K562 (cell line): ENCODE measurements around the gene RNASEH2A. TPM values are rescaled to one million over a fixed set of nuclear protein-coding genes. Genes with fewer than 3 reads are reported as not detected.
A peak's percentile ranks its signal among the peaks of the same experiment; 100 is the strongest.

Experiments
- BACH1 ChIP-seq: fragments of 200-800 bp; sonication (Bioruptor generic); IDR thresholded peaks from 2 replicates; pipeline ENCODE4 v1.6.1; 2016; ENCODE audit warnings: missing genetic modification characterization, missing compliant biosample characterization
- BRD4 ChIP-seq: fragments of 200-600 bp; sonication (generic); IDR thresholded peaks from 2 replicates; pipeline ENCODE4 v1.6.1; 2017; ENCODE audit warnings: inconsistent platforms
- CHD4 ChIP-seq: fragments of 200-600 bp; sonication (generic); IDR thresholded peaks from 3 replicates; pipeline ENCODE4 v1.6.1; 2012; ENCODE audit warnings: low read depth, mild to moderate bottlenecking, mixed read lengths, low read length, inconsistent platforms; ENCODE audit not compliant: insufficient read depth, insufficient replicate concordance, poor library complexity, severe bottlenecking
- FOXA1 ChIP-seq: fragments of 450-650 bp; IDR thresholded peaks from 2 replicates; pipeline ENCODE4 v1.6.1; 2016; ENCODE audit warnings: mild to moderate bottlenecking, borderline replicate concordance
- FOXJ2 ChIP-seq: fragments of 200-800 bp; sonication (Bioruptor generic); IDR thresholded peaks from 2 replicates; pipeline ENCODE4 v1.6.1; 2016; ENCODE audit warnings: missing genetic modification characterization, missing compliant biosample characterization
- GATAD2B ChIP-seq: fragments of 450-650 bp; IDR thresholded peaks from 2 replicates; pipeline ENCODE4 v1.6.1; 2017; ENCODE audit warnings: mild to moderate bottlenecking, borderline replicate concordance
- HDAC6 ChIP-seq: IDR thresholded peaks from 2 replicates; pipeline ENCODE4 v1.6.1; 2012; ENCODE audit warnings: low read depth, mild to moderate bottlenecking, control low read depth, inconsistent platforms, low read length, moderate library complexity
- NFIX ChIP-seq: fragments of 250-450 bp; sonication (Bioruptor Pico); IDR thresholded peaks from 2 replicates; pipeline ENCODE4 v1.4.0; 2020; ENCODE audit warnings: low read depth, mild to moderate bottlenecking, moderate library complexity
- NR2C1 ChIP-seq, 2 experiments: fragments of 450-650 bp; IDR thresholded peaks; 2 replicates each; pipeline ENCODE4 v1.6.1; 2017; ENCODE audit warnings: mild to moderate bottlenecking in 2 of 2, antibody characterized with exemption in 1 of 2, inconsistent platforms in 1 of 2, missing compliant biosample characterization in 1 of 2, missing genetic modification characterization in 1 of 2
- PCBP2 ChIP-seq: fragments of 200-400 bp; formaldehyde crosslinking; IDR thresholded peaks from 2 replicates; pipeline ENCODE4 v1.6.1; 2018; ENCODE audit warnings: low read length, low read depth, mild to moderate bottlenecking, moderate library complexity; ENCODE audit not compliant: poor library complexity, severe bottlenecking
- POU5F1 ChIP-seq: fragments of 150-350 bp; IDR thresholded peaks from 2 replicates; pipeline ENCODE4 v1.6.1; 2014; ENCODE audit warnings: borderline replicate concordance, low read length, low read depth, mild to moderate bottlenecking; ENCODE audit not compliant: partially characterized antibody
- SIN3B ChIP-seq: fragments of 450-650 bp; IDR thresholded peaks from 2 replicates; pipeline ENCODE4 v1.6.1; 2017; ENCODE audit warnings: low read depth, mild to moderate bottlenecking, moderate library complexity
- SMC3 ChIP-seq: conservative IDR thresholded peaks from 2 replicates; pipeline ENCODE4 v1.6.1; 2011; ENCODE audit warnings: low read depth, low read length, improper control_type of control experiment; ENCODE audit not compliant: insufficient read depth
- XRCC3 ChIP-seq: fragments of 450-650 bp; IDR thresholded peaks from 2 replicates; pipeline ENCODE4 v1.6.1; 2017; ENCODE audit warnings: mild to moderate bottlenecking, moderate library complexity
- ZC3H8 ChIP-seq: fragments of 450-650 bp; IDR thresholded peaks from 2 replicates; pipeline ENCODE4 v1.6.1; 2017
- polyA plus RNA-seq, 8 experiments: library from polyadenylated mRNA; depleted of rRNA in 4 of 8; stranded (reverse) in 5 of 8; unstranded in 3 of 8; fragments of >200 nt; fragmentation: Nextera tagmentation in 2 of 8; fragmentation: Illumina TruSeq in 1 of 8; extraction: Ambion mirVana in 2 of 8; extraction: Trizol in 1 of 8; gene quantifications; 2 replicates each; pipeline versions ENCODE4 v1.2.1 to v1.2.3, GENCODE V29; 2011 to 2014; ENCODE audit warnings: inconsistent platforms in 1 of 8, missing spikeins in 1 of 8
- total RNA-seq, 7 experiments: library from RNA; depleted of rRNA in 6 of 7; stranded (reverse); fragments of >200 nt in 6 of 7; fragmentation: Illumina TruSeq in 2 of 7; extraction: Trizol in 2 of 7; gene quantifications; 2 replicates each; pipeline versions ENCODE4 v1.2.1 to v1.2.3, GENCODE V29; 2011 to 2021; ENCODE audit warnings: low replicate concordance in 1 of 7
- TF ChIP-seq, protein P1 (sequence below), 2 experiments: IDR thresholded peaks; 2 replicates each; pipeline ENCODE4 v1.6.1; 2011; ENCODE audit warnings: borderline replicate concordance in 1 of 2, control low read depth in 1 of 2, low read depth in 1 of 2, low read length in 1 of 2, mild to moderate bottlenecking in 1 of 2, mixed read lengths in 1 of 2, moderate library complexity in 1 of 2; ENCODE audit not compliant: insufficient read depth in 1 of 2, insufficient read length in 1 of 2, poor library complexity in 1 of 2, severe bottlenecking in 1 of 2; ENCODE audit errors: extremely low read depth in 1 of 2
- TF ChIP-seq, protein P2 (sequence below): sonication (generic); formaldehyde crosslinking; IDR thresholded peaks from 2 replicates; pipeline ENCODE4 v1.9.0; 2022; ENCODE audit warnings: mild to moderate bottlenecking, missing genetic modification reagents
- TF ChIP-seq, protein P3 (sequence below): fragments of 150-350 bp; conservative IDR thresholded peaks from 2 replicates; pipeline ENCODE4 v1.6.1; 2014; ENCODE audit warnings: low read length
- TF ChIP-seq, protein P4 (sequence below): fragments of 250-450 bp; sonication (Bioruptor Pico); IDR thresholded peaks from 2 replicates; pipeline ENCODE4 v1.8.0; 2022; ENCODE audit warnings: inconsistent platforms, mild to moderate bottlenecking, moderate library complexity, borderline replicate concordance
- TF ChIP-seq, protein P5 (sequence below): fragments of 250-450 bp; sonication (Bioruptor Pico); IDR thresholded peaks from 2 replicates; pipeline ENCODE4 v1.8.0; 2021; ENCODE audit warnings: moderate library complexity, mild to moderate bottlenecking, inconsistent platforms

RNASEH2A gene
- total and polyA plus RNA-seq, 9 of the 15 experiments (the other 6 are each of a cell fraction or from before 2014, with no cell fraction given): 22.3 to 78.0 (median 61.7) TPM

DNA sequence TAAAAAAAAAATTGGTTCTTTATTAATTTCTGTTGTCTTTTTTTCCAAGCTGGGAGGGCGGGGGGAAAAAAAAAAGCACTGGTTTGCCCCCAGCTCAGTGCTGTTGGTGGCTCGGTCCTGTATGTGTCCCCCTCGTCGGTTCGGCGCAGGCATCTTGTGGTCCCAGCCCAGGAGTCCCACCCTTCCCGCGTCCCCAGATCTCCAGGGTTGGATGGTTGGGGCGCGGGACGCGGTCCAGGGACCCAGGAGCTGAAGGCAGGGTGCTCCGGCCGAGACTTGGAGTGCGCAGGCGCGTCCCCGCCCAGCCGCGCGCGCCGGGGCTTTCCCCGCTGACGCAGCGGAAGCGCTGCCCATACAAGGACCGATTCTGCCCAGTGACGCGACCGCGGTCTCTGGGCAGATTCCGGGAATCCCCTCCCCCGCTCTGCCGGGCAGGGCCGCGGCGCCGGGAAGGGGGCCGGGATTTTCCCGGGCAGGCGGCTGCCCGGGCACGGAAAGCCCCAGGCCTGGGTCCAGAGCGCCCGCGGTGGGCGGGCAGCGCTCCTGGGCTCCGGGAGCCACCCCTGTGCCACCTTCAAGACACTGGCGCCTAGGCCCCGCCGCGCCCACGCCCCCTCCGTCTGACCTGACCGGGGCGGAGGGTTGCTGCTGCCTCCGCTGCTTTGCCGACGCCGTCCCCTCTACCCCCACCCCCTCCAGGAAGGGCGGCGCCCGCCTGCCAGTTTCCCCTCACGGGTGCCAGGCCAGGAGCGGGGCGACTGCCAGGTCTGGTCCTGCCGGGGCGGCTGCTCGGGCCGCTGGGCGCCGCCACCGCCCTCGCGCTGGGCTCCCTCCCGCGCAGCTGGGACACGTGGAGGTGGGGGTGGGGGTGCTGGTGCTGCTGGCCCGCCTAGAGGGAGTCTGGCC, 12.8 kb upstream of the RNASEH2A start (continued):
- TF ChIP-seq FOXA1 (no peak), BRD4 (no peak), XRCC3 (no peak), NFIX (no peak), BACH1 (tag) (no peak), CHD4 (no peak), ZC3H8 (no peak), SIN3B (no peak), SMC3 (no peak), HDAC6 (no peak), GATAD2B (no peak), NR2C1 (IDR thresholded peaks at IDR 0.05) (no peak), NR2C1 (tag; IDR thresholded peaks at IDR 0.05) (no peak), PCBP2 (peak; percentile 79), POU5F1 (no peak), FOXJ2 (tag) (peak; percentile 64)
- TF ChIP-seq, protein P1, sequence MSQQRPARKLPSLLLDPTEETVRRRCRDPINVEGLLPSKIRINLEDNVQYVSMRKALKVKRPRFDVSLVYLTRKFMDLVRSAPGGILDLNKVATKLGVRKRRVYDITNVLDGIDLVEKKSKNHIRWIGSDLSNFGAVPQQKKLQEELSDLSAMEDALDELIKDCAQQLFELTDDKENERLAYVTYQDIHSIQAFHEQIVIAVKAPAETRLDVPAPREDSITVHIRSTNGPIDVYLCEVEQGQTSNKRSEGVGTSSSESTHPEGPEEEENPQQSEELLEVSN (IDR thresholded peaks at IDR 0.05; ENCODE audit: borderline replicate concordance in 1 of 2, extremely low read depth in 1 of 2, insufficient read depth in 1 of 2, insufficient read length in 1 of 2, low read depth in 1 of 2, low read length in 1 of 2, poor library complexity in 1 of 2, severe bottlenecking in 1 of 2): peak; percentile 92 to 99
- TF ChIP-seq, protein P2, sequence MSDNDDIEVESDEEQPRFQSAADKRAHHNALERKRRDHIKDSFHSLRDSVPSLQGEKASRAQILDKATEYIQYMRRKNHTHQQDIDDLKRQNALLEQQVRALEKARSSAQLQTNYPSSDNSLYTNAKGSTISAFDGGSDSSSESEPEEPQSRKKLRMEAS: peak; percentile 74
- TF ChIP-seq, protein P3, sequence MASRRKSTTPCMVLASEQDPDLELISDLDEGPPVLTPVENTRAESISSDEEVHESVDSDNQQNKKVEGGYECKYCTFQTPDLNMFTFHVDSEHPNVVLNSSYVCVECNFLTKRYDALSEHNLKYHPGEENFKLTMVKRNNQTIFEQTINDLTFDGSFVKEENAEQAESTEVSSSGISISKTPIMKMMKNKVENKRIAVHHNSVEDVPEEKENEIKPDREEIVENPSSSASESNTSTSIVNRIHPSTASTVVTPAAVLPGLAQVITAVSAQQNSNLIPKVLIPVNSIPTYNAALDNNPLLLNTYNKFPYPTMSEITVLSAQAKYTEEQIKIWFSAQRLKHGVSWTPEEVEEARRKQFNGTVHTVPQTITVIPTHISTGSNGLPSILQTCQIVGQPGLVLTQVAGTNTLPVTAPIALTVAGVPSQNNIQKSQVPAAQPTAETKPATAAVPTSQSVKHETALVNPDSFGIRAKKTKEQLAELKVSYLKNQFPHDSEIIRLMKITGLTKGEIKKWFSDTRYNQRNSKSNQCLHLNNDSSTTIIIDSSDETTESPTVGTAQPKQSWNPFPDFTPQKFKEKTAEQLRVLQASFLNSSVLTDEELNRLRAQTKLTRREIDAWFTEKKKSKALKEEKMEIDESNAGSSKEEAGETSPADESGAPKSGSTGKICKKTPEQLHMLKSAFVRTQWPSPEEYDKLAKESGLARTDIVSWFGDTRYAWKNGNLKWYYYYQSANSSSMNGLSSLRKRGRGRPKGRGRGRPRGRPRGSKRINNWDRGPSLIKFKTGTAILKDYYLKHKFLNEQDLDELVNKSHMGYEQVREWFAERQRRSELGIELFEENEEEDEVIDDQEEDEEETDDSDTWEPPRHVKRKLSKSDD: no peak
- TF ChIP-seq, protein P4, sequence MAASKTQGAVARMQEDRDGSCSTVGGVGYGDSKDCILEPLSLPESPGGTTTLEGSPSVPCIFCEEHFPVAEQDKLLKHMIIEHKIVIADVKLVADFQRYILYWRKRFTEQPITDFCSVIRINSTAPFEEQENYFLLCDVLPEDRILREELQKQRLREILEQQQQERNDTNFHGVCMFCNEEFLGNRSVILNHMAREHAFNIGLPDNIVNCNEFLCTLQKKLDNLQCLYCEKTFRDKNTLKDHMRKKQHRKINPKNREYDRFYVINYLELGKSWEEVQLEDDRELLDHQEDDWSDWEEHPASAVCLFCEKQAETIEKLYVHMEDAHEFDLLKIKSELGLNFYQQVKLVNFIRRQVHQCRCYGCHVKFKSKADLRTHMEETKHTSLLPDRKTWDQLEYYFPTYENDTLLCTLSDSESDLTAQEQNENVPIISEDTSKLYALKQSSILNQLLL: no peak
- TF ChIP-seq, protein P5, sequence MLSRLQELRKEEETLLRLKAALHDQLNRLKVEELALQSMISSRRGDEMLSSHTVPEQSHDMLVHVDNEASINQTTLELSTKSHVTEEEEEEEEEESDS: no peak
